ENCODE measurements around the gene PDSS2.
"Not testable (repeated sequence)": the region's sequence is repeated elsewhere in the genome, so short reads cannot be mapped to it uniquely, and the experiment has no call there.

Gene PDSS2

DNA sequence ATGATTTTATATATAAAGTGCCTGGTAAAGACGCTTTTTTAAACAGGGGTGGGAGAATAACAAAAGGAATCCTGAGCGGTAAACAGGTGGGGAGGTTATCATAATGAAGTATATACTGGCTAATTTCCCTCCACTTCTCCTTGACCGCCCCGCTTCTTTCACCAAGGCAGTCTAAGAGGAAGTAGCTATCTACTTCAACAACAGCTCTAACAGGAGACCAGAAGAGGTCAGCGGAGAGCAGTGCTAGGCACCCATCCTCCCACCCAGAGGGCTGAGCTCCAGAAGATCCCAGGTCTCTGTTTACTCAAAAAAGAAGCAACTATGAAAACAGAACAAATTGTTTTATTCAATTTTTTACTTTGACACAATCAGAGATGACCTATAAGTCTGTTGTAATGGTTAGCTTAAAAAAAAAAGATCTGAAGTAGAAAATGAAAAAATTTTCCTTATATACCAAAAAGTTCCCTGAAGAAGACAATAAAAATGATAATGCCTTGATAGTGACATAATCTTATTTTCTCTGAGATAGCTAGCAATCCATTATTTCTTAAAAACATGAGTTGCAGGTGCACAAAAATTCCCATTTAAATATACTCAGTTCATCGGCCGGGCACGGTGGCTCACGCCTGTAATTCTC lies 141.1 kb downstream of the PDSS2 start:
- DNase-seq (ENCODE audit: low read depth) = peak; percentile 13

DNA sequence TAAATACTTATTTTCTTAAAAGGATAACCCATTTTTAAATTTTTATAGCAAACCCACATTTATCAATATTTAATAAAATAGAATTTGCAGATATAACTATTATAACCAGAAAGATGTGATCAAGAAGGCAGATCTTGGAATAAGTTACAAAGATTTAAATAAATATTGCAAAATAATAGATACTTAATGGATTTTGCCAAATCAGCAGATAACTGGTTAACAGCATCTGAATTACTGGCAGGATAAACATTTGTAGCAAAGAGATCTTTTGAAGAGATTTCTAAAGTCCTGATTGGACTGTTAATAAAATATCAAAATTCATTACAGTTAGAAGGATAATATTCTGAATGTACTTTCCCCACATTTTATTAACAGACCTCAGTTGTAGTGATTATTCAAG lies 144.2 kb downstream of the PDSS2 start:
- DNase-seq (ENCODE audit: low read depth) = no peak

DNA sequence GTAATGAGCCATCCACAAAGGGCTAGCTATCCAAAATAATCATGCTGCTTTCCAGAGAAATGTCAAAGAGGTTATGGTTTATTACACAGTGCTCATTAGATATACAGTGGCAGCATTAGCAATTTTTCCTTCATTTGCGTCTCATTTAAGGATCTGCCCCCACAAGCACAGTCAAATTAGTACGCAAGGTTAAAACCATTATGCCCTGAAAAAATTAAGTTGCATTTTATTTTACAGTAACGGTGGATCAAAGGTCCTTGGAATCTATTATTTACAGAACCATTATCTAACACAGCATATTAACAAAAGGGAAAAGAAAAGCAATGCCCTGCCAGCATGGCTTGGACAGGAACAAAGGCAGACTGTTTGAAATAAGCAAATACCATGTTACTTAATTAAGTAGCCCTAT lies 144.8 kb downstream of the PDSS2 start:
- DNase-seq (ENCODE audit: low read depth) = no peak

DNA sequence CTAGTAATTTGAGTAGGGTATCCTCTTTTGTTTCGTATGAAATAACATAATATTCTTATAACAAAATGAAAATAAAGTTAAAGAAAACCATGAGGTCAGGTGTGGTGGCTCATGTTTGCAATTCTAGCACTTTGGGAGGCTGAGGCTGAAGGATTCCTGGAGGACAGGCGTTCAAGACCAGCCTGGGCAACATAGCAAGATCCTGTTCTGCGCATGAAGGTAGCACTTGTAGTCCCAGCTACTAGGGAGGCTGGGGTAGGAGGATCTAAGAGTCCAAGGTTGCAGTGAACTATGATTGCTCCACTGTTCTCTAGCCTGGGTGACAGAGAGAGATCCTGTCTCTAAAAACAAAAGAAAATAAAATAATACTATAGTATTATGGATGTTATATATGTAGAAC lies 145.6 kb downstream of the PDSS2 start:
- no peak for DNase-seq (ENCODE audit: low read depth)

DNA sequence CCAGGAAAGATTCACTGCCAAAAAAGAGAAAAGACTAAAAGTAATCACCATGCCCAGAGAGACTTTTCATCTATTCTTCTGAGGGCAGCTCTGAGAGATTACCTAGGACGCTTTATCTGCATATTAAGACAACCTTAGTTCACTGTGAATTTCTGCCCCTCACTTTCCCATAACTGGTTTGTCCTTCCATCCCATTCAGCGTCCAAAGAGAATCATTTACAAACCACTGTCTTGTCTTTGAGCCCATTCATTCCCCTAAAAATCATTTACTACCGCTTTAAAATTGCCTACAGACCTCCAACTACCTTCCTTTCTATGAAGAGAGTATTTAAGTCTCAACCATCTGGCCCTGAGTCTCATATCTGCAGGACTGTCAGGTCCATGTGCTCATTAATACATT lies 149.0 kb downstream of the PDSS2 start:
- DNase-seq (ENCODE audit: low read depth) = no peak

DNA sequence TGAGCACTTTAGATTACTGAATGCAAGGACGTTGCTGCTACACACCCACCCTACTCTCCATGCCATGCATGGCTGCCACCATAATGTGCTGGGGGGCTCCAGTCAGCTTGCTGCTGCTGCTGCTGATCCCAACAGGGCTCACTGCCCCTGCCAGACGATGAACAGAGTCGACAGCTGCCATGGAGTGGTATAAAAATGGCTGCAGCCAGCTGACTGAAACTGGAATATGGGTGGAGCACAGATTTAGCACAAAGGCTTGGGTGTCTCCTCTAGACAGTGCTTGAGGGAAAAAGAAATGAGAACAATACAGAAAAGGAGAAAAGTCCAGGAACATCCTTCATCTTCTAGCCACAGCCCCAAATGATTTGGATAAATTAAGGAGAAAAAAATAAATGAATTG lies 150.7 kb downstream of the PDSS2 start:
- DNase-seq (ENCODE audit: low read depth) = no peak

DNA sequence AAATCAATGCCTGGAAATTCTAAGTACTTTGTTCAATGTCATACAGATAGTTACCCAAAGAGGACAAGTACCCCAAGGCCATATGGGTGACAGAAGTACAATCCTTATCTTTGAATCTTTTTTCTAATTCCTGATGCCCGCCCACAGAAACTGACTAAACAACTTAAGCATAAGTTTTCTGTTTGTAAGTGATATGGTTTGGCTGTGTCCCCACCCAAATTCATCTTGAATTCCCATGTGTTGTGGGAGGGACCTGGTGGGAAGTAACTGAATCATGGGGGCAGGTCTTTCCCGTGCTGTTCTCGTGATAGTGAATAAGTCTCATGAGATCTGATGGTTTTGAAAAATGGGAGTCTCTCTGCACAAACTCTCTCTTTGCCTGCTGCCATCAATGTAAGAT lies 153.4 kb downstream of the PDSS2 start:
- DNase-seq (ENCODE audit: low read depth) = not testable (repeated sequence)

DNA sequence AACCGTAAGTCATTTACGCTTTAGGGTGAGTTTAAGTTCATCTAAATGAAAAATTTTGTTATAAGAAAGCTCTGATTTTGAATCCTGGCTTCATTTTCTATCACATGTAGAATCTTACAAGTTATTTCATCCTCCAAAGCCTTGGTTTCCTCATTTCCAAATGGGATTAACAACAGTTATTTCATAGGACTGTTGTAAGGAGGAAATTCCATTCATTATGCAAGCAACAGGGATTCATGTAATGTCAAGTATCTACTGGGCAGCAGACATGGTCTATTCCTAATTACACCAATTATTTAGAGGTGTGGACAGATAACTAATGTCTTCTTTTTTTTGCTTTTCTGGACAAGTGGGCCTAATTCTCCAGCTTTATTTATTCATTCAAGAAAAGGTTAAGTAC lies 154.0 kb downstream of the PDSS2 start:
- DNase-seq (ENCODE audit: low read depth) = no peak

DNA sequence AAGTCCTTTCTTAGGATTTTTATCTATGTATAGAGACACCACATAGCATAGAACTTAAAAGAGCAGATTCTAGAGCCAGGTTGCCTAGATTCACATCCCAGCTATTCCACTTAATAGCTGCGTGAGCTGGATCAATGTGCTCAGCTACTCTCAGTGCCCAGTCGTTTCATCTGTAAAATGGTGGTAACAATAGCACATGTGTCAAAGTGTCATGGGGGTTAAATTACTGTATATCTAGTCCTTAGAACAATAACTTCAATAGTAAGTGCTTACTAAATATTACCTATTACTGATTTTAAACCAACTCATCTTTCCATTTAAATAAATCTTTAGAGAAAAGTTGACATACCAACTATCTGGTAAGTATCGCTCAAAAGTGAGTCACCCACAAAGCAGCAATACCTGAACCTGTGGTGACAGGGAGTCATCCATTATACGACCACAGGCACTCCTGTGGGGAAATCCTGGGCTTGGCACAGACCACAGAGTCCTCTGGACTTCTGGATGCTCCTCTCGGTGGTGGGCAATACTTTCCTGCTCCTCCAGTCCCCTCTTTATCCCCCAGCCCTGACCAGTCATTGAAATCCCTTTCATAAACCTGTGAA lies 154.8 kb downstream of the PDSS2 start:
- DNase-seq (ENCODE audit: low read depth) = no peak

DNA sequence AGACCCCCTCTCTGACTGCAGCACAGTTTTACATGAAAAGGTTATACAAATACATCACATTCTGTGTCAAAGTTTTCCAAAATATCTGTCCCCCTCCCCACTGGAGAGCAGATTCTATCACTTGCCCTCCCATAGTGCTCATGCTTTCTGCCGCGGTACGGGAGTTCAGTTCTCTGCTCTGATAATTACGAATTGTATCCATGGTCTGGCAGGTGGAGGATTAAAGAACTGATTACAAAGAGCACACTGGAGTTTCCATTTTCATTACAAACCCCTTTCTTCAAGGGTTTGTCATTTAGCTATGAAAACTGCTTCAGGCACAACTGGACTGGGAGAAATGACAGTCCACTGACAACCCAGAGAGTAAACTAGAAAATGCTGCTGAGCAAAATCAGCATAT lies 166.0 kb downstream of the PDSS2 start:
- DNase-seq (ENCODE audit: low read depth) = no peak

DNA sequence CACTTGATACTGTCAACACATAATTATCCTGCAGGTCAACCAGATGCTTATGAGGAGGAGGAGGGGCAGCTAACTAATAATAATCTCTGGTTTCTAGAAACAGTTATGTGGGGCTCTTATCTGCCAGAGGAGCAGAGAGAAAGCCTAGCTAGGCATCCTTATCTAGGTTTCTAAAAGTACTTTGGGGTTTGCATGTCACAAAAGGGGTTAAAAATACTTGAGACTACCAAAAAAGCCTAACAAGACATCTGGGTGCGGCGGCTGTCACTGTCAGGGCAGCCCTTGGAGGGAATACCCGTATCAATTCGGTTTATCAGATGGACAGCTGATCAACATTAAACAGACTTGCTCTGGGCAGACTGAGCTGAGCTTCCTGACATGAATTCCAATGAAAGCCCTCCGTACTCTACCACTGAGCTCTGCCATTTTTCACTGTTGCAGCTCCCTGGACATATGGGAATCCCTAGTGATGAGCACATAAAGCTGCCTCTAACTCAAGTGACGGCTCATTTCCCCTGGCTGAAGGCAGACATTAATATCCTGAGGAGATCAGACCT lies 166.6 kb downstream of the PDSS2 start:
- no peak for DNase-seq (ENCODE audit: low read depth)

DNA sequence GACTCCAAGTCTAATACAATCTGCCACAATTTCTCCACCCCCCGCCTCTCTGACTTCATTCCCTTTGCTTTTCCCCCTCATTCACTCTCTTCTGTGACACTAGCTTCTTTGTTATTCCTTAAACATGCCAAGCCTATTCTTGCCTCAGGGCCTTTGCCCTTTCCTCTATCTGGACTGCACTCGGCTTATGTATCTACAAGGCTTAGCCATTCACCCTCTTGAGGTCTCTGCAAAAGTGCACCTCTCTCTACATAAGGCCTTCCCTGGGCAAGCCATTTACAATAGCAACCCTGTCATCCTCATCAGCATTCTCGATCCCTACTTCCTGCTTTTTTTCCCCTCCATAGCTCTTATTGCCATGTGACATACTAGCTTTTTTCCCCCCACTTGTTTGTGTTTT lies 168.9 kb downstream of the PDSS2 start:
- DNase-seq (ENCODE audit: low read depth) = no peak

DNA sequence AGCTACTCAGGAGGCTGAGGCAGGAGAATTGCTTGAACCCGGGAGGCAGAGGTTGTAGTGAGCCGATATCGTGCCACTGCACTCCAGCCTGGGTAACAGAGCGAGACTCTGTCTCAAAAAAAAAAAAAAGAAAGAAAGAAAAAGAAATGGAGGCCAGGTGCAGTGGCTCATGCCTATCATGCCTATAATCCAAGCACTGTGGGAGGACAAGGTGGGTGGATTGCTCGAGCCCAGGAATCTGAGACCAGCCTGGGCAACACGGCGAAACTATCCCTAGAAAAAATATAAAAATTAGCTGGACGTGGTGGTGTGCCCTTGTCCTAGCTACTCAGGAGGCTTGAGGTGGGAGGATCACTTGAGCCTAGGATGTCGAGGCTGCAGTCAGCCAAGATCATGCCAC lies 170.1 kb downstream of the PDSS2 start:
- DNase-seq (ENCODE audit: low read depth) = not testable (repeated sequence)

DNA sequence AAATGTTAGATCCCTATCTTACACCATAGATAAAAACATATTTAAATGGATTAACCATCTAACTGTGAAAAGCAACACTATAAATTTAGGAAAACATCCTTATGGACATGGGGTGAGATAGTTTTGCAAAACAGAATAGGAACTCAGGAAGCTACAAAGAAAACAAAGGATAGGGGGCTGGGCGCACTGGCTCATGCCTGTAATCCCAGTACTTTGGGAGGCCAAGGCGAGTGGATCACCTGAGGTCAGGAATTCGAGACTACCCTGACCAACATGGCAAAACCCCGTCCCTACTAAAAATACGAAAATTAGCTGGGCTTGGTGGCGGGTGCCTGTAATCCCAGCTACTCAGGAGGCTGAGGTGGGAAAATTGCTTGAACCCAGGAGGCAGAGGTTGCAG lies 173.7 kb downstream of the PDSS2 start:
- not testable (repeated sequence) for DNase-seq (ENCODE audit: low read depth)

DNA sequence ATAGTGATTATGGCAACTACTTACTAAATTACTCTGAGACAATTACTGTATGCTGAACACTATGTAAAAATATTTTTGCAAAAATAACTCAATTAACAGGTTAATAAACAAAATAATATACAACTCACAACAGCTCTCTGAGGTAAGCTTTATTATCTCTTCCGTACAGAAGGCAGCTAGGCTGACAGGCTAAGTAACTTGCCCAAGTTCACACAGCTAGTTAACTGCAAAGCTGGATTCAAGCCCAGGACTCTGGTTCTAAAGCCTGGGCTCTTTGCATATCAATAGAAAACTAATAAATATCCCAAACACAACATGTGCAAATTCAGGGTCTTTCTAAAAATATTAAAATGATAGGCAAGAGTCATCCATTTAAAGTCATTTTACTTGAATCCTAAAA lies 174.6 kb downstream of the PDSS2 start:
- no peak for DNase-seq (ENCODE audit: low read depth)

DNA sequence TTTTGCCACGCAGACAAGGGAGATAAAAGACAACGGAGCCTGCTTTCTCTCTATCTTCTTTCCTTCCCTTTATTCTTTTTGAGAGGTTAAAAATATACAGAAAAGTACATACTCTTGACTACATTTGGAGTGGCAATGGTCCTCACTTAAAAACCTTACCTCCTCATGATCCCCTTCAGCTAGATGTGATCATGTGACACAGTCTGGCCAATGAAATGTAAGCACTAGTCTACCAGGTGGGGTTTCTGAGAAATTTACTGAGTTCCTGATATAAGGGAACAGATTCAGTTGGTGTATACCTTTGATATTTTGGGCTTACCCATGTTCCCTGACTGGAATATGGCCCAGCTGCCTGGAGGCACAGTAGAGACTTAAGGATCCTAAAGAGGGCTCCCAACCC lies 178.6 kb downstream of the PDSS2 start:
- no peak for DNase-seq (ENCODE audit: low read depth)

DNA sequence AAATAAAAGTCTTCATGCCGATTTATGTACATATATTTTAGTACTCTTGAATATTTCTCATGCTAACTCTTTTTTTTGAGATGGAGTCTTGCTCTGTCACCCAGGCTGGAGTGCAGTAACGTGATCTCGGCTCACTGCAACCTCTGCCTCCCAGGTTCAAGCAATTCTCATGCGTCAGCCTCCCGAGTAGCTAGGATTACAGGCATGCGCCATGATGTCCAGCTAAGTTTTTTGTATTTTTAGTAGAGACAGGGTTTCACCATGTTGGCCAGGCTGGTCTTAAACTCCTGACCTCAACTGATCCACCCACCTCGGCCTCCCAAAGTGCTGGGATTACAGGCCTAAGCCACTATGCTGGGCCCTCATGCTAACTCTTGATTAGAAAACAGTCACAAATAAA lies 179.4 kb downstream of the PDSS2 start:
- not testable (repeated sequence) for DNase-seq (ENCODE audit: low read depth)

DNA sequence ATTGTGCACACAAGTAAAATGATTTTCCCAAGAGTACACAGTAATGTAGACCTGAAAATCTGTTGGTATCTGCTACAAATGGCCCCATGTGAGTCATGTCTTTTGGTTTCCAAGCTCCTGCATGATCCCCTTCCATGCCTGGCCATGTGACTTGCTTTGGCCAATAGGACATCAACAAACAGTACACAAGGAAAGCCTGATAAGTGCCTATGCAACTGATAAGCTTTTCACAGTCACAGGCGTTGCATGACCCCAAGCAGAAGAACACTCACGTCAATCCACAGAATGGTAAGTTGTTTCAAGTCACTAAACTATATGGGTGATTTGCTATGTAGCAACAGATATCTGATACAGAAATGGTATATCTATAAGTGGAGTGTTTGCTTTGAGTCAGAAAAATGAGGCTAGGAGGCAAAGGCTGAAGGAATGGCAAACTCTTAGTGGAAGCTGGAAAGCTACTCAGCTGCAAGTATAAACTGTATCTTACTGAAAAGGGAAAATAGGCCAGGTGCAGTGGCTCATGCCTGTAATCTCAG lies 184.0 kb downstream of the PDSS2 start:
- DNase-seq (ENCODE audit: low read depth) = no peak

DNA sequence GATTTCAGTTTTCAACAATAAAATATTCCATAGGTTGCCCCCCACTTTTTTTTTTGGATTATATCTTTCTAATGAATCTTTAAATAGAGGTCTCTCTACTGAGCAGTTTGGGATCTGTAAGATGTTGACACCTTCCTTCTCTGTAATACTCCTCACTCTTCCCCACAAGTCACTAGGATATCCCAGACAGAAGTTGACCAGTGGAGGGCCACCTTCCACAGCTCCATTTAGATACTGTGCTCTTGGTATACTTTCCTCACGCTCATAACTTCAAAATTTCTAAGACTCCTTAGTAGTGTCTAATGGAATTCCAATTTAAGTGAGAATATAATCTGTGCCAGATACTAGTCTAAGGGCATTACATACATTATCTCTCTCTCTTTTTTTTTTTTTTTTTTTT lies 185.1 kb downstream of the PDSS2 start:
- no peak for DNase-seq (ENCODE audit: low read depth)

DNA sequence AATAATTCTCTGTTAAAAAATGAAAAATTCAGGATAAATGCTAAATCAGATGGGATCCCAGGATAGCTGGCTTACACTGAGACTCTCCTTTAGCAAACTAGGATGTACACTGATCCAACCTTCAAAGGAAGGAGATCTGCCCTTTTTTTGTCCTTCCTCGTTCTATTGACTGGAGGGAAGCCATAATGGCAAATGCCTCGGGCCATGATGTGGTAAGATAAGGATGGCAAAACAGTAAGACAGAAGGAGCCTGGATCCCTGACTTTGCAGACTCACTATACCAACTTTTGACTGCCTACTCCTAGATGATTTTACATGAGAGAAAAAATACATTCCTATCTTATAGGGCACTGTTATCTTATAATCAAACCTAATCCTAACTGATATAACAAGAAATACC lies 187.1 kb downstream of the PDSS2 start:
- DNase-seq (ENCODE audit: low read depth) = no peak

DNA sequence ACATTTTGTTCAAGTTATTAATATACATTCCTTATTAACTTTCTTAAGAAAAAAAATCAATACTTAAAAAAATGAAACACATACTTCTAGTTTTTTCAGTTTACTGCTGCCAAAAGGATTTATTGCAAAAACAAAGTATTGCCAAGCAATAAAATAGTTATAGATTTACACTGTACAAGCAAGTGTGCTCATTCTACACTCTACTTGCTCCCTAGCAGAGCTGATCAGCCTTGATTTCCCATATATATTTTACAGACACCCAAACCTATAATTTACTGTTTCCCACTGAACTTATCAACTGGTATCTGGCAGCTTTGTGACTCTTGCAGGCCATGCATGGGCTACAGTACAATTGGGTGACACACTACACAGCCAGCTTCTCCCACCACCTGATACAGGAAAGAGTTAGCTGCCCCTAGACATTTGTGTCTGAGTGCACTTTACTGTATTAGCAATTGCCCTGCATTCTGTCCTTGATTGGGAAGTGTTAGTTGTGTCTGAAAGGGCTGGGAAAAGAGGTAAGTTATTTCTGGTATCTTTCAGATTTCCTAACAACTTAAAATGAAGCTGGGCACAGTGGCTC lies 188.1 kb downstream of the PDSS2 start:
- no peak for DNase-seq (ENCODE audit: low read depth)

DNA sequence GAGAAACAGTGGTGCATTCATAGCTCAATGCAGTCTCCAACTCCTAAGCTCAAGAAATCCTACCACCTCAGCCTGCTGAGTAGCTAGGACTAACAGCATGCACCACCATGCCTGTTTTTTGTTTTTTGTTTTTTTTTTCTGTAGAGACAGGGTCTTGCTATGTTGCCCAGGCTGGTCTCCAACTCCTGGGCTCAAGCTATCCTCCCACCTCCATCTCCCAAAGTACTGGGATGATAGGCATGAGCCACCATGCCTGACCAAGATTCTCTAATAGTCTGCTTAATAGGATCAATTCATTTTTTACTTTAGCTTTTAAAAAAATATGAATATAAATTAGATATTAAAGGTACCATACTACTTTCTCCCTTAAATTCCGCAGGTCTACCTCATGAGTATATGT lies 191.7 kb downstream of the PDSS2 start:
- DNase-seq (ENCODE audit: low read depth) = no peak

DNA sequence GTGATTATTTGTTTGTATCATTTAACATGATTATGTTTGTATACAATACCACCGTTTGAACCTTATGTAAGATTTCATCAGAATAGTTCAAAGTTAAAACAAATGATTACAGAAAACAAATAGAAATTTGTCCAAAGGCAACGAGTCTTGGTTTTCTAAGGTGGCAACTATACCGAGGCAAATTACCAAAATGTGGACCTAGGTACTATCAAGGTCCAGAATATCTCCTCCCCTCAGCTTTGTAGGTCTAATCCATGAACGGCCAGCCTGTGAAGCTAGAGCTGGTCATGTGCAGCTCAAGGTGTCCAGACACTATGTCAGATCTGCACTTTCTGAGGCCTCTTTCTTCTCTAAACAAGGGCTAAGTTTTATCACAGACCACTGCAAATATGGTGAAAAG lies 192.4 kb downstream of the PDSS2 start:
- no peak for DNase-seq (ENCODE audit: low read depth)

Measured in stimulated activated CD8-positive, alpha-beta memory T cell treated with anti-CD3 and anti-CD28 coated beads, Interleukin-4, amount 100 ng/mL, for 24 hours (primary cell).